Measurements from ENCODE around the gene DUSP22.
"Not testable (repeated sequence)": the region's sequence is repeated elsewhere in the genome, so short reads cannot be mapped to it uniquely, and the experiment has no call there.

Gene DUSP22

GRCh38 chr6:376827-377640 lies 84.7 kb downstream of the DUSP22 start:
- Histone ChIP-seq H3K27ac (ENCODE audit: low read depth, low read length) (no peak overlapping the region), H3K36me3 (ENCODE audit: control insufficient read depth in 5 of 5, insufficient read depth in 5 of 5, low read length in 5 of 5) (no peaks in the 10 kb centered on the region), H3K4me1 (ENCODE audit: control insufficient read depth in 5 of 5, insufficient read depth in 5 of 5, low read length in 5 of 5) (peaks cover 0 to 12% (median 5%) of the 10 kb centered on the region in 5 donors), H3K27me3 (ENCODE audit: control insufficient read depth in 5 of 5, insufficient read depth in 4 of 5, low read length in 5 of 5) (peaks cover 20 to 43% (median 24%) of the 10 kb centered on the region in 5 donors), H3K9ac (ENCODE audit: low read length in 5 of 5) (no peak overlapping the region), H3K9me3 (ENCODE audit: control insufficient read depth in 5 of 5, low read length in 5 of 5) (no peaks in the 10 kb centered on the region), H3K4me3 (ENCODE audit: low read depth in 1 of 5, low read length in 5 of 5) (no peak overlapping the region)

GRCh38 chr6:377641-378020 lies 85.3 kb downstream of the DUSP22 start:
- not testable (repeated sequence) for H3K27ac ChIP-seq (ENCODE audit: low read depth, low read length)
- peaks cover 15 to 38% (median 21%) of the 10 kb centered on the region in 5 donors for H3K27me3 ChIP-seq (ENCODE audit: control insufficient read depth in 5 of 5, insufficient read depth in 4 of 5, low read length in 5 of 5)

GRCh38 chr6:378090-378957 lies 86.0 kb downstream of the DUSP22 start:
- H3K9me3 ChIP-seq (ENCODE audit: control insufficient read depth in 5 of 5, low read length in 5 of 5): no peaks in the 10 kb centered on the region
- no peak overlapping the region for H3K9ac ChIP-seq (ENCODE audit: low read length in 5 of 5)
- H3K4me3 ChIP-seq (ENCODE audit: low read depth in 1 of 5, low read length in 5 of 5): no peak overlapping the region
- no peaks in the 10 kb centered on the region for H3K36me3 ChIP-seq (ENCODE audit: control insufficient read depth in 5 of 5, insufficient read depth in 5 of 5, low read length in 5 of 5)
- H3K27me3 ChIP-seq (ENCODE audit: control insufficient read depth in 5 of 5, insufficient read depth in 4 of 5, low read length in 5 of 5): peaks cover 8 to 31% (median 15%) of the 10 kb centered on the region in 5 donors
- no peak overlapping the region for H3K27ac ChIP-seq (ENCODE audit: low read depth, low read length)
- H3K4me1 ChIP-seq (ENCODE audit: control insufficient read depth in 5 of 5, insufficient read depth in 5 of 5, low read length in 5 of 5): peaks cover 0 to 6% (median 5%) of the 10 kb centered on the region in 5 donors

More at GRCh38 chr6:377641-378020, 85.3 kb downstream of the DUSP22 start:
- not testable (repeated sequence) for H3K4me3 ChIP-seq (ENCODE audit: low read depth in 1 of 5, low read length in 5 of 5); H3K9ac ChIP-seq (ENCODE audit: low read length in 5 of 5); H3K36me3 ChIP-seq (ENCODE audit: control insufficient read depth in 5 of 5, insufficient read depth in 5 of 5, low read length in 5 of 5); H3K4me1 ChIP-seq (ENCODE audit: control insufficient read depth in 5 of 5, insufficient read depth in 5 of 5, low read length in 5 of 5); H3K9me3 ChIP-seq (ENCODE audit: control insufficient read depth in 5 of 5, low read length in 5 of 5)

- H3K4me3 ChIP-seq (ENCODE audit: low read depth in 1 of 5, low read length in 5 of 5): no peak overlapping the region
- H3K9ac ChIP-seq (ENCODE audit: low read length in 5 of 5): no peak overlapping the region
- H3K27ac ChIP-seq (ENCODE audit: low read depth, low read length): no peak overlapping the region
- H3K9me3 ChIP-seq (ENCODE audit: control insufficient read depth in 5 of 5, low read length in 5 of 5): no peaks in the 10 kb centered on the region
- H3K36me3 ChIP-seq (ENCODE audit: control insufficient read depth in 5 of 5, insufficient read depth in 5 of 5, low read length in 5 of 5): no peaks in the 10 kb centered on the region
- peaks cover 0 to 2% (median 1%) of the 10 kb centered on the region in 5 donors for H3K4me1 ChIP-seq (ENCODE audit: control insufficient read depth in 5 of 5, insufficient read depth in 5 of 5, low read length in 5 of 5)
- peaks cover 8 to 25% (median 15%) of the 10 kb centered on the region in 5 donors for H3K27me3 ChIP-seq (ENCODE audit: control insufficient read depth in 5 of 5, insufficient read depth in 4 of 5, low read length in 5 of 5)
These were observed 86.7 kb downstream of the DUSP22 start for GRCh38 chr6:378958-379409.

GRCh38 chr6:379410-380181 lies 87.3 kb downstream of the DUSP22 start:
- H3K36me3 ChIP-seq (ENCODE audit: control insufficient read depth in 5 of 5, insufficient read depth in 5 of 5, low read length in 5 of 5): no peaks in the 10 kb centered on the region
- no peaks in the 10 kb centered on the region for H3K9me3 ChIP-seq (ENCODE audit: control insufficient read depth in 5 of 5, low read length in 5 of 5)
- H3K4me3 ChIP-seq (ENCODE audit: low read depth in 1 of 5, low read length in 5 of 5): no peak overlapping the region
- peaks cover 8 to 26% (median 15%) of the 10 kb centered on the region in 5 donors for H3K27me3 ChIP-seq (ENCODE audit: control insufficient read depth in 5 of 5, insufficient read depth in 4 of 5, low read length in 5 of 5)
- H3K9ac ChIP-seq (ENCODE audit: low read length in 5 of 5): no peak overlapping the region
- H3K27ac ChIP-seq (ENCODE audit: low read depth, low read length): no peak overlapping the region
- no peaks in the 10 kb centered on the region for H3K4me1 ChIP-seq (ENCODE audit: control insufficient read depth in 5 of 5, insufficient read depth in 5 of 5, low read length in 5 of 5)

- Histone ChIP-seq H3K9ac (ENCODE audit: low read length in 5 of 5) (no peak overlapping the region), H3K36me3 (ENCODE audit: control insufficient read depth in 5 of 5, insufficient read depth in 5 of 5, low read length in 5 of 5) (no peaks in the 10 kb centered on the region), H3K9me3 (ENCODE audit: control insufficient read depth in 5 of 5, low read length in 5 of 5) (no peaks in the 10 kb centered on the region), H3K4me3 (ENCODE audit: low read depth in 1 of 5, low read length in 5 of 5) (no peak overlapping the region), H3K4me1 (ENCODE audit: control insufficient read depth in 5 of 5, insufficient read depth in 5 of 5, low read length in 5 of 5) (no peaks in the 10 kb centered on the region), H3K27ac (ENCODE audit: low read depth, low read length) (no peak overlapping the region), H3K27me3 (ENCODE audit: control insufficient read depth in 5 of 5, insufficient read depth in 4 of 5, low read length in 5 of 5) (peaks cover 4 to 22% (median 14%) of the 10 kb centered on the region in 5 donors)
These were observed 88.2 kb downstream of the DUSP22 start for GRCh38 chr6:380234-381218.

- Histone ChIP-seq H3K36me3 (ENCODE audit: control insufficient read depth in 5 of 5, insufficient read depth in 5 of 5, low read length in 5 of 5) (no peaks in the 10 kb centered on the region), H3K27ac (ENCODE audit: low read depth, low read length) (no peak overlapping the region), H3K9me3 (ENCODE audit: control insufficient read depth in 5 of 5, low read length in 5 of 5) (no peaks in the 10 kb centered on the region), H3K27me3 (ENCODE audit: control insufficient read depth in 5 of 5, insufficient read depth in 4 of 5, low read length in 5 of 5) (peaks cover 4 to 22% (median 14%) of the 10 kb centered on the region in 5 donors), H3K4me3 (ENCODE audit: low read depth in 1 of 5, low read length in 5 of 5) (no peak overlapping the region), H3K4me1 (ENCODE audit: control insufficient read depth in 5 of 5, insufficient read depth in 5 of 5, low read length in 5 of 5) (peaks cover 0 to 3% (median under 1%) of the 10 kb centered on the region in 5 donors), H3K9ac (ENCODE audit: low read length in 5 of 5) (no peak overlapping the region)
These were observed 89.6 kb downstream of the DUSP22 start for GRCh38 chr6:381742-382461.

GRCh38 chr6:382883-383810 lies 90.9 kb downstream of the DUSP22 start:
- Histone ChIP-seq H3K9me3 (ENCODE audit: control insufficient read depth in 5 of 5, low read length in 5 of 5) (no peaks in the 10 kb centered on the region), H3K27me3 (ENCODE audit: control insufficient read depth in 5 of 5, insufficient read depth in 4 of 5, low read length in 5 of 5) (peaks cover 4 to 22% (median 14%) of the 10 kb centered on the region in 5 donors), H3K4me3 (ENCODE audit: low read depth in 1 of 5, low read length in 5 of 5) (no peak overlapping the region), H3K27ac (ENCODE audit: low read depth, low read length) (no peak overlapping the region), H3K9ac (ENCODE audit: low read length in 5 of 5) (no peak overlapping the region), H3K4me1 (ENCODE audit: control insufficient read depth in 5 of 5, insufficient read depth in 5 of 5, low read length in 5 of 5) (peaks cover 0 to 15% (median 11%) of the 10 kb centered on the region in 5 donors), H3K36me3 (ENCODE audit: control insufficient read depth in 5 of 5, insufficient read depth in 5 of 5, low read length in 5 of 5) (no peaks in the 10 kb centered on the region)

Measured in subcutaneous abdominal adipose tissue (tissue), 5 donors.